Glutamatergic neuron (in vitro differentiated cells): Measurements from ENCODE around the gene CYTH1. TPM values are rescaled to one million over a fixed set of nuclear protein-coding genes. Genes with fewer than 3 reads are reported as not detected.

Source experiments
- DNase-seq: peaks from one replicate; pipeline ENCODE4 v3.0.0; 2022
- H3K27ac Mint-ChIP-seq: one replicate; pipeline ENCODE4 v1.8.0; 2020; ENCODE audit warnings: mild to moderate bottlenecking, mixed read lengths, inconsistent platforms; ENCODE audit not compliant: unreplicated experiment
- H3K27me3 Mint-ChIP-seq: one replicate; pipeline ENCODE4 v1.8.0; 2020; ENCODE audit warnings: mild to moderate bottlenecking, moderate library complexity, mixed read lengths, inconsistent platforms; ENCODE audit not compliant: unreplicated experiment
- H3K36me3 Mint-ChIP-seq: one replicate; pipeline ENCODE4 v1.8.0; 2020; ENCODE audit warnings: mild to moderate bottlenecking, mixed read lengths, inconsistent platforms; ENCODE audit not compliant: unreplicated experiment
- H3K4me1 Mint-ChIP-seq: one replicate; pipeline ENCODE4 v1.8.0; 2020; ENCODE audit warnings: mild to moderate bottlenecking, low read depth, mixed read lengths, inconsistent platforms; ENCODE audit not compliant: unreplicated experiment
- H3K4me3 Mint-ChIP-seq: one replicate; pipeline ENCODE4 v1.8.0; 2020; ENCODE audit warnings: mild to moderate bottlenecking, mixed read lengths, inconsistent platforms; ENCODE audit not compliant: unreplicated experiment
- H3K9me3 Mint-ChIP-seq: one replicate; pipeline ENCODE4 v1.8.0; 2020; ENCODE audit warnings: mild to moderate bottlenecking, moderate library complexity, mixed read lengths, inconsistent platforms; ENCODE audit not compliant: unreplicated experiment
- CTCF ChIP-seq: fragments of 200-600 bp; sonication (generic); IDR thresholded peaks from one replicate; pipeline ENCODE4 v1.5.0; 2021; ENCODE audit not compliant: partially characterized antibody, unreplicated experiment
- total RNA-seq: library from RNA; stranded (reverse); fragmentation: NEBNext Ultra II Directional; extraction: Animal tissue kit (Norgen Biotek cat#: 25700); gene quantifications from one replicate; pipeline ENCODE4 v1.2.1, GENCODE V29; 2021; ENCODE audit not compliant: unreplicated experiment

CYTH1 gene
- total RNA-seq, 1 donor from 2014 or later = 57.2 TPM

GRCh38 chr17:78723001-78723796, 58.9 kb downstream of the CYTH1 start:
- Mint-ChIP-seq H3K4me3 (peak overlapping the region; percentile 95), H3K9me3 (peaks cover under 1% of the 10 kb centered on the region), H3K27me3 (peaks cover 4% of the 10 kb centered on the region), H3K36me3 (no peaks in the 10 kb centered on the region), H3K4me1 (peaks cover 37% of the 10 kb centered on the region), H3K27ac (peak overlapping the region; percentile 96)
- DNase-seq = peak; percentile 85
- no peak for TF ChIP-seq CTCF

GRCh38 chr17:78722246-78722761, 59.8 kb downstream of the CYTH1 start:
- Mint-ChIP-seq H3K27ac (peak overlapping the region; percentile 96), H3K36me3 (no peaks in the 10 kb centered on the region), H3K4me3 (peak overlapping the region; percentile 95), H3K9me3 (peaks cover 5% of the 10 kb centered on the region), H3K4me1 (peaks cover 44% of the 10 kb centered on the region), H3K27me3 (peaks cover 4% of the 10 kb centered on the region)
- TF ChIP-seq CTCF = no peak
- peak; percentile 54 for DNase-seq

GRCh38 chr17:78719630-78720298, 62.3 kb downstream of the CYTH1 start:
- peaks cover 5% of the 10 kb centered on the region for H3K9me3 Mint-ChIP-seq
- no peak for DNase-seq
- peaks cover 54% of the 10 kb centered on the region for H3K4me1 Mint-ChIP-seq
- peaks cover 7% of the 10 kb centered on the region for H3K27me3 Mint-ChIP-seq
- no peak for TF ChIP-seq CTCF
- H3K27ac Mint-ChIP-seq = no peak overlapping the region
- H3K36me3 Mint-ChIP-seq = no peaks in the 10 kb centered on the region
- no peak overlapping the region for H3K4me3 Mint-ChIP-seq

- H3K4me1 Mint-ChIP-seq = peaks cover 53% of the 10 kb centered on the region
- H3K27me3 Mint-ChIP-seq = peaks cover 7% of the 10 kb centered on the region
- peaks cover 5% of the 10 kb centered on the region for H3K9me3 Mint-ChIP-seq
- H3K4me3 Mint-ChIP-seq = peak overlapping the region; percentile 75
- H3K36me3 Mint-ChIP-seq = no peaks in the 10 kb centered on the region
- peak overlapping the region; percentile 76 for H3K27ac Mint-ChIP-seq
- DNase-seq = no peak
- no peak for TF ChIP-seq CTCF
Observed at GRCh38 chr17:78718575-78719208, 63.4 kb downstream of the CYTH1 start.
